K562 (cell line): ENCODE measurements around the gene ATP2A3. TPM values are rescaled to one million over a fixed set of nuclear protein-coding genes. Genes with fewer than 3 reads are reported as not detected.

Experiments
- ATAC-seq: fragments of 200-7000 bp; cut with Tn5 transposase; 3 replicates; pipeline ENCODE4 v1.9.1; 2020; ENCODE audit warnings: moderate library complexity
- BruUV-seq: library from RNA; stranded (reverse); fragments of 400-500 nt; replicated peaks from 2 replicates; lab custom pipeline; 2021; lab: Mats Ljungman, UMichigan
- CTCF ChIA-PET: fragments of 300-600 bp; formaldehyde crosslinking; extraction: SDS; loops from one replicate; lab custom pipeline; 2021; ENCODE audit warnings: low intra/inter-chr PET ratio; lab: Yijun Ruan, JAX
- POLR2A ChIA-PET: fragments of 300-600, 350-650 bp; sonication (Branson Sonifier 250); formaldehyde crosslinking; extraction: SDS; loops from one replicate; lab custom pipeline; 2021; ENCODE audit warnings: antibody characterized with exemption, inconsistent platforms; lab: Yijun Ruan, JAX
- DNase-seq, 4 experiments: peaks; one replicate each; pipeline versions ENCODE4 v3.0.0 to v3.0.0-alpha.2; 2011 to 2018; ENCODE audit warnings: low spot score in 3 of 4, mixed read lengths in 3 of 4; ENCODE audit errors: extremely low read depth in 1 of 4
- FAIRE-seq: peaks from 2 replicates; lab custom pipeline; 2011; peaks lifted over from hg19 to GRCh38; lab: Jason Lieb, UNC
- H2AFZ ChIP-seq: 2 replicates; pipeline ENCODE4 v1.6.0; 2011; ENCODE audit warnings: low read depth, low read length, control low read depth, inconsistent platforms
- H3K27ac ChIP-seq: fragments of 200-600 bp; 3 replicates; pipeline ENCODE4 v1.8.0; 2011; ENCODE audit warnings: low read depth, mild to moderate bottlenecking, control low read depth, inconsistent platforms, low read length, moderate library complexity, mixed read lengths; ENCODE audit errors: extremely low read depth
- H3K27me3 ChIP-seq, 2 experiments: fragments of 300-600 bp in 1 of 2; 2 replicates in 1 of 2; 3 replicates in 1 of 2; pipeline versions ENCODE4 v1.6.0 to v1.8.0; 2011; ENCODE audit warnings: inconsistent platforms in 2 of 2, low read length in 2 of 2, mild to moderate bottlenecking in 1 of 2, mixed read lengths in 1 of 2, moderate library complexity in 1 of 2; ENCODE audit not compliant: control insufficient read depth in 2 of 2, insufficient read depth in 2 of 2
- H3K36me3 ChIP-seq: fragments of 300-600 bp; 3 replicates; pipeline ENCODE4 v1.8.0; 2011; ENCODE audit warnings: mild to moderate bottlenecking, low read length, inconsistent platforms; ENCODE audit not compliant: control insufficient read depth, insufficient read depth
- H3K4me1 ChIP-seq, 2 experiments: fragments of 200-600 bp in 1 of 2; replicated peaks in 1 of 2; 2 replicates in 1 of 2; 3 replicates in 1 of 2; pipeline versions ENCODE4 v1.5.1 to v1.8.0; 2011; ENCODE audit warnings: inconsistent platforms in 2 of 2, low read length in 2 of 2, mild to moderate bottlenecking in 1 of 2, mixed read lengths in 1 of 2, moderate library complexity in 1 of 2; ENCODE audit not compliant: control insufficient read depth in 2 of 2, insufficient read depth in 2 of 2
- H3K4me2 ChIP-seq: 2 replicates; pipeline ENCODE4 v1.6.1; 2011; ENCODE audit warnings: low read length, control low read depth, inconsistent platforms, mixed read lengths; ENCODE audit not compliant: insufficient read depth
- H3K4me3 ChIP-seq: fragments of 200-600 bp; sonication (generic), shearing (Covaris generic); 2 replicates; pipeline ENCODE4 v1.5.1; 2016; ENCODE audit warnings: control low read depth, inconsistent platforms
- H3K79me2 ChIP-seq: fragments of 200-600 bp; 3 replicates; pipeline ENCODE4 v1.8.0; 2011; ENCODE audit warnings: low read length, inconsistent platforms; ENCODE audit not compliant: control insufficient read depth, insufficient read depth
- H3K9ac ChIP-seq, 2 experiments: 2 replicates each; pipeline versions ENCODE4 v1.6.0 to v1.6.1; 2011; ENCODE audit warnings: low read depth in 2 of 2, low read length in 2 of 2, control low read depth in 1 of 2, inconsistent platforms in 1 of 2, mild to moderate bottlenecking in 1 of 2, mixed read lengths in 1 of 2; ENCODE audit not compliant: insufficient read depth in 1 of 2
- H3K9me1 ChIP-seq: one replicate; pipeline ENCODE4 v1.6.0; 2011; ENCODE audit warnings: inconsistent platforms, mild to moderate bottlenecking, low read length, moderate library complexity; ENCODE audit not compliant: control insufficient read depth, insufficient read depth
- H3K9me3 ChIP-seq: replicated peaks from 2 replicates; pipeline ENCODE4 v1.5.1; 2011; ENCODE audit warnings: low read depth, low read length, inconsistent platforms; ENCODE audit not compliant: control insufficient read depth, insufficient read depth
- H4K20me1 ChIP-seq: replicated peaks from 2 replicates; pipeline ENCODE4 v1.6.1; 2011; ENCODE audit warnings: low read length, inconsistent platforms, mixed read lengths; ENCODE audit not compliant: control insufficient read depth, insufficient read depth
- CBX1 ChIP-seq: sonication (generic); IDR thresholded peaks from 2 replicates; pipeline ENCODE4 v1.6.1; 2016; ENCODE audit warnings: antibody characterized with exemption, low read depth, mild to moderate bottlenecking
- CLOCK ChIP-seq: fragments of 250-450 bp; sonication (Bioruptor Pico); IDR thresholded peaks from 2 replicates; pipeline ENCODE4 v1.4.0; 2020; ENCODE audit warnings: mild to moderate bottlenecking, moderate library complexity, borderline replicate concordance
- ETV6 ChIP-seq, 3 experiments: fragments of 150-350 bp in 1 of 3; sonication (generic) in 1 of 3; formaldehyde crosslinking in 1 of 3; IDR thresholded peaks; 2 replicates each; pipeline versions ENCODE4 v1.6.1 to v1.8.0; 2014 to 2022; ENCODE audit warnings: borderline replicate concordance in 2 of 3, low read depth in 2 of 3, antibody characterized with exemption in 1 of 3, low read length in 1 of 3, mild to moderate bottlenecking in 1 of 3, missing genetic modification reagents in 1 of 3
- FOSL1 ChIP-seq: fragments of 200-800 bp; sonication (Bioruptor generic); conservative IDR thresholded peaks from 2 replicates; pipeline ENCODE4 v1.6.1; 2016; ENCODE audit warnings: missing genetic modification characterization, missing compliant biosample characterization
- GABPB2 ChIP-seq: fragments of 250-450 bp; sonication (Bioruptor Pico); conservative IDR thresholded peaks from 2 replicates; pipeline ENCODE4 v1.5.1; 2021; ENCODE audit warnings: mild to moderate bottlenecking
- KLF10 ChIP-seq: fragments of 250-450 bp; sonication (Bioruptor Pico); IDR thresholded peaks from 2 replicates; pipeline ENCODE4 v1.6.1; 2021; ENCODE audit warnings: matching md5 sums
- MCM7 ChIP-seq, 2 experiments: fragments of 450-650 bp; IDR thresholded peaks; 2 replicates each; pipeline ENCODE4 v1.6.1; 2016 to 2018
- MEIS2 ChIP-seq: fragments of 450-650 bp; IDR thresholded peaks from 2 replicates; pipeline ENCODE4 v1.6.1; 2014; ENCODE audit warnings: mild to moderate bottlenecking; ENCODE audit not compliant: partially characterized antibody
- NCOA1 ChIP-seq: fragments of 450-650 bp; IDR thresholded peaks from 2 replicates; pipeline ENCODE4 v1.6.1; 2016; ENCODE audit warnings: low read depth
- NCOR1 ChIP-seq: fragments of 450-650 bp; IDR thresholded peaks from 2 replicates; pipeline ENCODE4 v1.6.1; 2016; ENCODE audit warnings: mild to moderate bottlenecking, moderate library complexity
- NFIC ChIP-seq: fragments of 450-650 bp; IDR thresholded peaks from 2 replicates; pipeline ENCODE4 v1.6.1; 2017; ENCODE audit warnings: mild to moderate bottlenecking, inconsistent platforms
- NKRF ChIP-seq: fragments of 450-650 bp; IDR thresholded peaks from 2 replicates; pipeline ENCODE4 v1.6.1; 2016; ENCODE audit warnings: borderline replicate concordance
- PHF21A ChIP-seq: fragments of 450-650 bp; IDR thresholded peaks from 2 replicates; pipeline ENCODE4 v1.6.1; 2017; ENCODE audit warnings: low read depth, borderline replicate concordance
- POLR2AphosphoS2 ChIP-seq: IDR thresholded peaks from 2 replicates; pipeline ENCODE4 v1.6.1; 2012; ENCODE audit warnings: low read length, improper control_type of control experiment
- U2AF1 ChIP-seq: fragments of 200-400 bp; formaldehyde crosslinking; optimal IDR thresholded peaks from 2 replicates; pipeline ENCODE3; 2017; ENCODE audit warnings: mild to moderate bottlenecking, low read depth, low read length, moderate library complexity
- ZC3H11A ChIP-seq: IDR thresholded peaks from 2 replicates; pipeline ENCODE4 v1.6.1; 2012; ENCODE audit warnings: low read depth, low read length, improper control_type of control experiment
- ZNF12 ChIP-seq: sonication (generic); formaldehyde crosslinking; IDR thresholded peaks from 2 replicates; pipeline ENCODE4 v1.4.0; 2020; ENCODE audit warnings: mild to moderate bottlenecking, missing genetic modification reagents
- ZNF583 ChIP-seq: fragments of 250-450 bp; sonication (Bioruptor Pico); IDR thresholded peaks from 2 replicates; pipeline ENCODE4 v1.4.0; 2020
- WGBS: fragments of 100-300 bp; shearing (Covaris generic); methylation state at CpG from one replicate; pipeline ENCODE4 v1.1.6; 2016; ENCODE audit warnings: low coverage, mixed read lengths; ENCODE audit not compliant: insufficient coverage; ENCODE audit errors: missing lambda C conversion rate; 5-methylcytosine and 5-hydroxymethylcytosine counted together
- in situ Hi-C: fragments of 300-500 bp; cut with MboI; formaldehyde crosslinking; loops from 4 replicates; pipeline ENCODE4 v1.15.0; 2018; ENCODE audit warnings: inconsistent platforms, mixed read lengths
- intact Hi-C: fragments of 100-400 bp; cut with micrococcal nuclease; formaldehyde crosslinking; loops from 2 replicates; pipeline ENCODE4 v1.14.2; 2022
- polyA plus RNA-seq, 8 experiments: library from polyadenylated mRNA; depleted of rRNA in 4 of 8; stranded (reverse) in 5 of 8; unstranded in 3 of 8; fragments of >200 nt; fragmentation: Nextera tagmentation in 2 of 8; fragmentation: Illumina TruSeq in 1 of 8; extraction: Ambion mirVana in 2 of 8; extraction: Trizol in 1 of 8; gene quantifications; 2 replicates each; pipeline versions ENCODE4 v1.2.1 to v1.2.3, GENCODE V29; 2011 to 2014; ENCODE audit warnings: inconsistent platforms in 1 of 8, missing spikeins in 1 of 8
- total RNA-seq, 7 experiments: library from RNA; depleted of rRNA in 6 of 7; stranded (reverse); fragments of >200 nt in 6 of 7; fragmentation: Illumina TruSeq in 2 of 7; extraction: Trizol in 2 of 7; gene quantifications; 2 replicates each; pipeline versions ENCODE4 v1.2.1 to v1.2.3, GENCODE V29; 2011 to 2021; ENCODE audit warnings: low replicate concordance in 1 of 7
- TF ChIP-seq, protein P1 (sequence below): fragments of 250-450 bp; sonication (Bioruptor Pico); IDR thresholded peaks from 2 replicates; pipeline ENCODE4 v1.8.0; 2022; ENCODE audit warnings: moderate library complexity, mild to moderate bottlenecking, inconsistent platforms

The ATP2A3 gene
- total and polyA plus RNA-seq, 9 of the 15 experiments (the other 6 are each of a cell fraction or from before 2014, with no cell fraction given), result 0.65 to 103 (median 31.3) TPM

- Histone ChIP-seq H3K9me1 (no peaks in the 10 kb centered on the region), H3K27ac (peak within 1 kb of the TSS; percentile 78), H4K20me1 (no peaks in the 10 kb centered on the region), H3K4me2 (peak within 1 kb of the TSS; percentile 81), H3K27me3 (no peaks in the 10 kb centered on the region), H3K4me3 (peak within 1 kb of the TSS; percentile 61), H3K36me3 (no peaks in the 10 kb centered on the region), H3K4me1 (peaks cover 24 to 69% of the 10 kb centered on the region in 2 experiments), H2AFZ (peak within 1 kb of the TSS; percentile 95), H3K9ac (peak within 1 kb of the TSS; percentile 69 to 90), H3K79me2 (peaks cover 24% of the 10 kb centered on the region; the same call in 2 of the 3 replicates), H3K9me3 (no peaks in the 10 kb centered on the region)
- CTCF ChIA-PET, result interaction anchor here (0.7 kb wide), 1 partner anchor 114 kb away, joined by 3 read pairs; no protein-coding TSS in a partner anchor
- peak; percentile 91 to 97 (median 96) for DNase-seq
- 4% methylated on average over 13 of the region's 75 CpGs for WGBS
- POLR2A ChIA-PET, result interaction anchor here (0.7 to 2.5 kb wide), 2 partner anchors 21 to 228 kb away, joined by 3 to 9 read pairs; no protein-coding TSS in a partner anchor
- BruUV-seq, result no TSS peak
- intact Hi-C loops, result no loop called here
- in situ Hi-C loops, result no loop called here
- ATAC-seq, result peak; percentile 91
- FAIRE-seq, result peak; percentile 90
- TF ChIP-seq NCOA1 (no peak), NFIC (no peak), ZNF583 (CRISPR knock-in tag) (no peak), U2AF1 (no peak), POLR2AphosphoS2 (no peak), MEIS2 (no peak), PHF21A (no peak), KLF10 (CRISPR knock-in tag) (no peak), ZC3H11A (no peak), MCM7 (IDR thresholded peaks at IDR 0.05) (no peak), GABPB2 (CRISPR knock-in tag) (no peak), CLOCK (CRISPR knock-in tag) (no peak), CBX1 (no peak), NKRF (no peak), ETV6 (IDR thresholded peaks at IDR 0.05; ENCODE audit: borderline replicate concordance in 1 of 2, low read depth in 2 of 2, low read length in 1 of 2) (no peak), ETV6 (CRISPR knock-in tag; IDR thresholded peaks at IDR 0.05; ENCODE audit: borderline replicate concordance) (no peak), ZNF12 (CRISPR knock-in tag) (no peak), FOSL1 (tag) (no peak), NCOR1 (no peak)
- TF ChIP-seq, protein P1, sequence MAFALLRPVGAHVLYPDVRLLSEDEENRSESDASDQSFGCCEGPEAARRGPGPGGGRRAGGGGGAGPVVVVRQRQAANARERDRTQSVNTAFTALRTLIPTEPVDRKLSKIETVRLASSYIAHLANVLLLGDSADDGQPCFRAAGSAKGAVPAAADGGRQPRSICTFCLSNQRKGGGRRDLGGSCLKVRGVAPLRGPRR (CRISPR knock-in tag), result no peak
Observed at GRCh38 chr17:3893003-3893719, 71.1 kb downstream of the ATP2A3 start, which contains the start of gene CAMKK1. TSS of gene CAMKK1 (minus strand) at chr17:3893053. CDS start at chr17:3885687, 7,366 bp downstream.
